HEK293T (cell line): ENCODE results near the gene PCSK2.

Experiments
- FOXA1 ChIP-seq: fragments of 450-650 bp; IDR thresholded peaks from 2 replicates; pipeline ENCODE4 v1.6.1; 2016; ENCODE audit warnings: mild to moderate bottlenecking
- FOXM1 ChIP-seq: fragments of 450-650 bp; IDR thresholded peaks from 2 replicates; pipeline ENCODE4 v1.6.1; 2017; ENCODE audit warnings: mild to moderate bottlenecking, borderline replicate concordance
- HDGF ChIP-seq: fragments of 450-650 bp; IDR thresholded peaks from 2 replicates; pipeline ENCODE4 v1.6.1; 2017; ENCODE audit warnings: antibody characterized with exemption, borderline replicate concordance
- LEF1 ChIP-seq: fragments of 450-650 bp; IDR thresholded peaks from 2 replicates; pipeline ENCODE4 v1.6.1; 2017; ENCODE audit warnings: mild to moderate bottlenecking, borderline replicate concordance
- PKNOX1 ChIP-seq: fragments of 450-650 bp; IDR thresholded peaks from 2 replicates; pipeline ENCODE4 v1.6.1; 2016
- SP1 ChIP-seq: fragments of 450-650 bp; IDR thresholded peaks from 2 replicates; pipeline ENCODE4 v1.6.1; 2017
- SUZ12 ChIP-seq: fragments of 450-650 bp; IDR thresholded peaks from 2 replicates; pipeline ENCODE4 v1.6.1; 2016; ENCODE audit warnings: mild to moderate bottlenecking
- TARDBP ChIP-seq: fragments of 450-650 bp; IDR thresholded peaks from 2 replicates; pipeline ENCODE4 v1.6.1; 2016

GRCh38 chr20:17468073-17468840 is 241.4 kb downstream of the PCSK2 start:
- TF ChIP-seq SUZ12 (no peak), TARDBP (no peak), FOXA1 (no peak), SP1 (no peak), PKNOX1 (no peak), HDGF (no peak), LEF1 (no peak), FOXM1 (no peak)
